DMS153 treated with DMSO at 0.1 percent for 48 hours (cell line): Measurements from ENCODE around the gene HOXB2.
A peak's percentile ranks its signal among the peaks of the same experiment; 100 is the strongest.

Experiments used
- DNase-seq: peaks from one replicate; lab custom pipeline; 2025; ENCODE audit not compliant: unreplicated experiment; lab: John Stamatoyannopoulos, UW

Gene HOXB2

DNA sequence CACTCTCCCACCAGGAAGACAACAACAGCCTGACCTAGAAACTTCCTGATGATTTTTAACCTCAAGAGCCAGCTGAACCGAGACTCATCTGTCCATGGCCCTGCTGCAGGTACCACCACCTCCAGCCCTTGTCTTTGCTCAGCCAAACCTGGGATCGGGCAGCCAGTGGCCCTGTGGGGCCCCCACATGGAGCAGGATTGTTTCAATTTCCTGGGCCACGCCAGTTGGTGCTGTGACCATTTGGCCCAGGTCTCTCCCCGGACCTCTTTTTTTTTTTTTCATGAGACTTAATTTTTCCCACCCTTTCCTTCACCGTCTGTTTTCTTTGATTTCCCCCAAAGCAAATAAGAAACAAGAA is 8.3 kb upstream of the HOXB2 start:
- DNase-seq = no peak

DNA sequence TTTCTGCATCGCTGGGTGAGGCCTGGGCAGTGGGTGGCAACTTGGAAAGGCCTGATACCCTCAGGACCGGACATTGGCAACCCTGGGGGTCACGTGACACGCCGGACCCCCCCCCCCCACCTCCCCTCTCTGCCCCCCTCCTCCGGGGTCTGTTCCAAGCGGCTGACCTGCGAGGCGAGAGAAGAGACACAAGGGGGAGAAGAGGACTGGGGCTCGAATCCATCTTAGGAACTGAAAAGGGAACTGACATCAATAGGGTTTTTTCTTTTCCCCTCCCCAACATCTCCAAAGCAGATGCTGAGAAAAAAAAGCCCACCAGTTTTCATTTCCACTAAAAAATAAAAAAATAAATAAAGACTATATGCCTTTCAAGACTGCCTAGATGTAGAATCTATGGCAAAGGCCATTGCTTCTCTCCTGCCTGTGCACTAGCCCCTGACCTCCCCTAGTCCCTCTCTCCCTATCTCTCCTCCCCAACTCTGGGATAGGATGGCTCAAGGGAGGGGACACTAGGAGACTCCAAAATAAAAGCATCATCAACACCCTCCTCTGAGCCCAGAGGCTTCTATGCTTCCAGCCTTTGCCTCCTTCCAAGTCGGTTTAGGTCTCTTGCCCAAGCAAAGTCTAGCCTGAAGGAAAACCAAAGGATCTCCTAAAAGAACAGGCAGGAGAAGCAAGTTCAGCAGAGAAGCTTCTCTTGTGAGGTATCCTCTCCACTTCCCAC is 7.7 kb upstream of the HOXB2 start:
- DNase-seq = peak; percentile 43

DNA sequence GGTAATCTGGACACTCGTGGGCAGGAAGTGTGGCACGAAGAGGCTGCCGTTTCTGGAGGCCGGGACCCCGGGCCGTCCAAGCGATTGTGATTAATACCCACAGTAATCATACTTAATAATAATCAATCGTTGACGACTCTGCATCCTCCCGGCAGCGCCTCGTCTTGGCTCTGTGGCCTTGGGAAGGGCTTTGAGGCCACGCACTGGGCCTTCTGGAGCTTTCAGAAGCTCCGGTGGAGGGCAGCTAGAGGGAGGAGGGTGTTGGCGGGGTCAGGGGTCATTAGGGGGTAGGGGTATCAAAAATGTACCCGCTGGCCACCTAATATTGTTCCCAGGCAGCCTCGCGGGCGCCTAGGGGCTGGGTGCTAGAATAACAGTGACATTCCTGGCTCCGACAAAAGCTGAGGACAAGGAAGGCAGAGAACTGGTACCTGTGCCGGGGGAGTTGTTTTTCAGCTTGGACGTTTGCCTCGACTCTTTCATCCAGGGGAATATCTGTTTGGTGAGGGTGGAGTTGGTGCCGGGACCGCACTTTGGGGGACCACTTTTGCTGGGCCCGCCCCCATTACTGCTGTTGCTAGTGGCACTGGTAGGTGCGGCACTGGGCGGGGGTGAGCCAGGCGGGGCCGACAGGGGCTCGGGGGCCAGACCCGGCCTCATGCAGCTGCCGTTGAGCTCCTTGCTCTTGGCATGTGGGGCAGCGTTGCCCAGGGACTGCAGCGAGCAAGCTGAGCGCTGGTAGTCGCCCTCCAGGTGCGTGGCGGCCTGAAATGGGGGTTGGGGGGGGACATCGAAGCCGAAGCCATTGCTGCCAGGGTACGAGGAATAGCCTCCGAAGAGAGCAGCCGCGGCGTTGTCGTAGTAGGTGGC is 6.9 kb upstream of the HOXB2 start:
- no peak for DNase-seq

DNA sequence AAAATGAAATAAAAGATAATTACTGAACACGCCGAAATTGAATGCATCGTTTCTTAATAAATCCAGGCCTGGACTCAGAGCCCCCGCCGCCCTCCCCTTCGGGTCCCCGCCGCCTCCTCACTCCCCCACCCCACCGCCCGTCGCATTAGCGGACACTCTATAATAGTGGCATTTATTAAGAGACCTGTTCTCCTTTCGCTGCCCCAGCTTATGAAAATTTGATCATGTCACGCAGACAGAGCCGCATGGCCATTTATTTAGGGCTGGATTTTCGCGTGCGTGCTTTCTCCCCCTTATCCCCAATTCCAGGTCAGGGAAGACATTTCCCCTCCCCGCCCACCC is 6.3 kb upstream of the HOXB2 start:
- DNase-seq = no peak

DNA sequence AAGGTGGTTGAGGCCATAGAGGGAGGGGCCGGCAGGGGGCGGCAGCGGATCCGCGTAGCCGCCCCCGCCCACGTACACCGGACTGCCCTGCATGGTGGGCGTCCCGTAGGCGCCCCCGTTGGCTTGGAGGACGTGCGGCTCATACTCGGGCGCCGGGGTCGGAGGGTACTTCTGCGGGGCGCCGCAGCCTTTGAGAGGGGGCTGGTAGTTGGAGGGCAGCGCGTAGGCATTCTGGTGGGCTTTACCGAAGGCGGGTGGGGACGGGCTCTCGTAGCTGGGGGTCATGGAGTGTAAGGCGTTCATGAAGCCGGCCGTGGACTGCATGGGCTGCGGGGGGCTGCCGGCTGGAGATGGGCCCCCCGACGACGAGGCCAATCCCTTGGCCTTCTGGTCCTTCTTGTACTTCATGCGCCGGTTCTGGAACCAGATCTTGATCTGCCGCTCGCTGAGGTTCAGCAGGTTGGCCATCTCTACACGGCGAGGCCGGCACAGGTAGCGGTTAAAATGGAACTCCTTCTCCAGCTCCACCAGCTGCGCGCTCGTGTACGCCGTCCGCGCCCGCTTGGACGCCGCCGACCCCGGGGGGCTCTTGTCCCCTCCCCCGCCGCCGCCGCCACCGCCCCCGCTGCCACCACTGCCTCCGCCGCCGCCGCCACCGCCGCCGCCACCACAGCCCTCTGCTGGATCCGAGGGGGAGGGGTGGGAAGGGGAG is 5.7 kb upstream of the HOXB2 start:
- DNase-seq = no peak

DNA sequence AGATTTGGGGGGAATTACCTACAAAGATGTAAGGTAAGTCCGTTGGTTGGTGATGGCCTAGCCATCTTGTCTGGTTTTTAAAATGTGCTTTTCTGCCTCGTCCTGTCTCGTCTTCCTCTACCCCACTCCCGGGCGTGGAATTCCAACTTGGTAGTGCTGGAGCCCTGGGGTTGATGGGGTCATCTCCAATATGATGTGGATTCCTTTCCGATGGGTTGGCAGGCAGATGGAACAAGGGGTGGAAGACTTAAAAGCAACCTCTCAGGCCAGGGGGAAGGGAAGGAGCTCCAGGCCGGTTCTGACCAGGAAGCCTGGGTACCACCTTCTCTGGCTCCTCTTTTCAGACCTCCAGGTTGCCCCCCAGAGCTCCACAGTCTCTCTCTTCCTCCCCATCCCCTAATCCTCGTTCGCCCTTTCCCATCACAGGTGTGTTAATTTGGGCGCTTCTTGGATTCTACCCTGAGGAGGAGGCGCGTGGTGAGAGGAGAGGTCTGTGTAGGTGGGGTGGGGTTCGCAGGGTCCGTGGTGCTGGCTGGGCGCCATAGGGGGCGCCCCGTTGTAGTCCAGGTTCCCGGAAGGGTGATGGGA is 5.1 kb upstream of the HOXB2 start:
- no peak for DNase-seq

DNA sequence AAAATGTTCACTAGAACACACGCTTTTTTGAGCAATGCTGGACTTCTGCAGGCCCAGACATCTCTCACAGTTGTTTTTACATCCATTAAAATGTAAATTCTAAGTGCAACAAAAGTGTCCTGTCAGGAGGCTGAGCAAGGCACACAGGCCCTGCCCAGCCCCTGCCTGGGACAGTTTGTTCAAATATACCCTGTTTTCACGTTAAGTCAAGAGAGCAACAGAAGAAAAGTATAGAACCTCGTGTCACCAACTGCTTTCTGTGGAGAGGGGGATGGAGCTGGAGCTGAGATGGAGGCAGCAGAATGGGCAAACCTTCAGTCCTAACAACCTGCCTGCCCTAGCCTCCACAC is 4.3 kb upstream of the HOXB2 start:
- DNase-seq = no peak

DNA sequence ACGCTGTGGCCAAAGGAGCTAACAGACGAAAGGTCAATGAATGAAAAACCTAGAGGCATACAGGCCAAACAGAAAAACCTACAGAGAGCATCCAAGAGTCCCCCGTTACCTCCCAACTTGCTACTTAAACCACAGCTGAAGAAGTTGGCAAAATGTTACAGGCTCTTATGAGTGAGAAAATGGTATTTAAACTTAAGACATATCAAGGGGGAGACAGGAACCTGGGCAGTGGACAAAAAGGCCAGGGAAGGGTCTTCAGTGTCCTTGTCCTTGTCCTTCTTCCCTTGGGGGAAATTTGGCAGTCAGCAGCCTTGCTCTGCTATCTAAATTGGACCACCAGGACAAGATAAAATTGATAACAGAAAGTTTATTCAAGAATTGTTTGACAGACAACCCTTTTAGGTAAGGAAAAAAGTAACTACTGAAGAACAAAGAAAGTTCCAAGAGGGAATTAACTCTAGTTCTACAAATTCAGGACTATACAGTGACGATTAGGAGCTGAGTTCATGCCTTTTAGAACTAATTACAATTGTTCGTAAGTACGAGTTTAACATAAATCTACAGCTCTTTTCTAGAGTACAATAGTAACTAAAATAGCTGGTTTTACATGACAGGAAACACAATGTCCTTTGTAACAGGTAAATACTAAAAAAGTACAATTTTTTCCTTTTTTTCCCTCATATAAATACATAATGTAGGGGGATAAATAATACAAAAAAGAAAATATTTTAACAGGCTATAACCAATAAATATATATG is 3.8 kb upstream of the HOXB2 start:
- DNase-seq = no peak

DNA sequence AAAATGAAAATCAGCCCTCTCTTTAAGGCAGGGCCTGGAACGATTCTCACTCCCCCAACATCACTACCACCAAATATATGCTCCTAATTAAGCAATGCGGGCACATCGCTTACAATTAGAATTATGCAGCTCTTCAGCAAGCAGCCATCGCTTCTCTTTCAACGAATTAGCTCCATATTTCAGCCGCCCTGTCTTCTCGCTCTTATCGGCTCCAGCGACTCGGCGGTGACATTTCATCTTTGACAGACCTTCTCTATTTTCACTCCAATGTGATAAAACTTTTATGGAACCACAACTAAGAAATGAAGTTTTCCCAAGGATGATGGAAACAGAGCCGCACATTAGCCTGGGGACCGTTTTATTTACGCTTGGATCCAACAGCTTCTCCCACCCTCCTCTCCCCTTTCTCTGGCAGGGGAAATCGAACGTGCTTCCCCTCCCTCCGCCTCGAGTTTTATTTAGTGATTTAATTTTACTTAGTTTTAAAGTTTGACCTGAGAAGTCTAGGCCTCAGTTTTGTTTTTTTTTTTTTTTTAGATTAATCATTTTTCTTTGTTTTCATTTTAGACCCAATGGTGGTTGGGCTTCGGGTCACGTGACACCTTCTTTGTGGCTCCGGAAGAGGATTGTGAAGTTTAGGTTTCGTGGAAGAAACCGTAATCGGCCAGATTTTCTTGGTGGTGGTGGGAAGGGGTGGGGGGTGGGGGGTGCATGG is 3.1 kb upstream of the HOXB2 start:
- DNase-seq = peak; percentile 75

DNA sequence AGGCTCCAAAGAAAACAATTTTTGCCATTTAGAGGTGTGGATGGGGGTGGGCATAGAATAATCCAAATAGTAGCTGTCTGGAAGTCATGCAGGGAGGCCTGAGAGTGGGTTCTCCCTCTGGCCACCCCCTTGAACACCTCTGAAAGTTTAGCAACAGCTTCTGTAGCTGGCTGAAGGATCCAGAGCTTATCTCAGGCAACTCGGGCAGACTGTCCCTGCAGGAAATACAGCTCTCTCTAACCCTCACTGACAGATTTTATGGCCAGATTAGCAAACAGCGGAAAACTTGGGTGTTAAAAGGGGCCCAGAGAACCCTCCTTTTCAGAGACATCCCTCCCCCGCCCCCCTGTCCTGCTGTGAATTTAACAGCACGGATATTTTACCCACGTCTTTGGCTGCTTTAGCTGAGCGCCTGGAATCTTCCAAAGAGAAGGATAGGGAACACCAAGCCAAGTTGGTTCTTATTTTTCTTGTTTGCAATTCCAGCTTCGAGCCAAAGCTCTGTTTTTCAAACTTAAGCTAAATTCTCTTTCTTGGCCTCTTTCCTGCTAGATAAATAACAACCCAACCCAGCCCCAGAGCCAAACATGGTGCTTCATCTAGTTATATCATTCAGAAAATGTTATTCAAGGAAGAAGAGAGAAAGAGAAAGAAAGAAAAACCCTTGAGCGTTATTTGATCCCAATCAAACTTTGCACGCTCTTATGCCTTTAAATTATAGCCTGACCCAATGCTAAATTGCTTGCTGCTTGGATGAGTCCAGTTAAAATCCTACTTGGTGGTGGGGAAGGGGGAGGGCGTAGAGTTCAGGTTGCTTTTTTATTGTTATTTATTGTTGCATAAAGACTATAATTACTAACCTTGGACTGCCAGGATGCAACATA is 2.3 kb upstream of the HOXB2 start:
- DNase-seq = peak; percentile 67

DNA sequence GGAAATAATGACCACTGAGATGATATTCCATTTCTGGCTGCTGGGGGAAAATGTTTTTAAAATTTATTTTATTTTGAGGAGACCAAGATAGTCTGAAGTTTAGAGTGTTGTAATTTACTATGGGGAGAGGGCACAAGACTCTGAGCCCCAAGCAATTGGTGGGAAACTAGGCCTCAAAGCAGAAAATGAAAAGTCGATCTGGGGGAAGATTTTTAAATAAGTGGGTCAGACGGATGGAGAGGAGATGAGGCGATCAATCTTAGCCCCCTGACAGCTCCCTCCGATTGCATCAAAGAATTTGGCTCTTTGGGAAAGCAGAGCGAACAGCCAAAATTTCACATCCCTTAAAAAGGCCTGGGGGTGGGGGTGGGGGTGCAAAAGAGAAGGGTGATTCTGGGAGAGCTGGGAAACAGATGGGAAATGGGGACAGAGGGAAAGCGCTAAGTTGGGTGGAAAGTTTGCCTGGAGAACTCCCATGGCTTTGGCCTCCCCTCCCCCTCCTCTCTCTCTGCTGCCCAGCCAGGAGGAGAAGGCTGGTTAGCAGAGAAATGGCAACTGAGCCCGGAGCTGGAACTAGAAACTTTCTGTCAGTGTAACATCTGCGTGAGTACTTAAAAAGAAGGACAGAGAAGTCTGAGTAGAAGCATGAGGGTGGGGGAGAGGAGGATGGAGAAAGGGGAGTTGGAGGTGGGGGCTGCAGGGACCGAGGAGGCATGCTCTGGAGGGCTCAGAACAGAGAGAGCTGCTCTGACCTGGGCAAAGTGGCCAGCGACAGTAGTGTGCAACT is 1.4 kb upstream of the HOXB2 start:
- DNase-seq = peak; percentile 46

DNA sequence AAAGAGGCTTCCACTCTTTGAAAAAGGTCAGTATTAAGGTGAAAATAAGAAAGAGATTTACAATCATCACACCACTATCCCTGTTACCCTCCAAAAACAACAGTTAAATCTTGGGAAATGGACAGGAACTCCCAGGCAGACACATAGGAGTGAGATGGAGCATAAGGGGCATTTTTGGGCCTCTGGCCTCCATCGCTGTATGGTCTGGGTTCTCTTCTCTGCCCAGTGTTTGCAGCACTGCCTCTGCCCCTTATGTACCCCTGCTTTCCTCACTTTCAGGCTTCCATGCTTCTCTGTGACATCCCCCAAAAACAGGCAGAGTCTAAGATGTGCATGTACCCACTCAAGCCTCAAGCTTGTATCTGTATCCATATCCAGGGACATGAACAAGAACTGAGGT is 630 bp upstream of the HOXB2 start:
- no peak for DNase-seq

DNA sequence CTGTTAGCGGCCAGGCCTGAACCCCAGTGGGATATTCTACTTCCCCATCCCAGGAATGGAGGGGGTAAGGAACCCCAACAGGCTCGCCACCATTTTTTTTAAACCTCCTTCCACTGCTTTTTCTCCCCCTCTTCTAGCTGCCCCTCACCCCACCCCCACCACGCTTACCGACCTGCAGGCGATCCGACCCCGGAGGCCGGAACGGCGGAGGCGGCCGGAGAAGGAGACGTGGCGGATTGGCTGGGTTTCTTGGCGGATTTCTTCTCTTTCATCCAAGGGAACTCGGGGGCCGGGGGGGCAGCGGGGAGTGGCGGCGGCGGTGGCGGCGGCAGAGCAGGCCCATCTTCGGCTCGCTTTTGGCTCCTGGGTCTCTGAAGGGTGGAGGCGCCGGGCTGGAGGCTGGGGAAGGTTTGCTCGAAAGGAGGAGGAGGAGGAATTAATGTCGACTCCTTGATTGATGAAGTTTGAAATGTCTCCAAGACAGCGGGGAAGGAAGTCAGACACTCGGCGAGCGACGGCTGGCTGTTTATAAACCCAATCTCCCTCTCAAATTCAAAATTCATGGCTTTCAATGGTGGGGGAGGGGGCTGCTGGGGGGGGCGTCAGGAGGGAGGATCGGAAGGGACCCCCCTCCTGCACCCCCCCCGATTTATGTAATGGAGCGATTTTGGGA is 424 bp downstream of the HOXB2 start:
- no peak for DNase-seq

DNA sequence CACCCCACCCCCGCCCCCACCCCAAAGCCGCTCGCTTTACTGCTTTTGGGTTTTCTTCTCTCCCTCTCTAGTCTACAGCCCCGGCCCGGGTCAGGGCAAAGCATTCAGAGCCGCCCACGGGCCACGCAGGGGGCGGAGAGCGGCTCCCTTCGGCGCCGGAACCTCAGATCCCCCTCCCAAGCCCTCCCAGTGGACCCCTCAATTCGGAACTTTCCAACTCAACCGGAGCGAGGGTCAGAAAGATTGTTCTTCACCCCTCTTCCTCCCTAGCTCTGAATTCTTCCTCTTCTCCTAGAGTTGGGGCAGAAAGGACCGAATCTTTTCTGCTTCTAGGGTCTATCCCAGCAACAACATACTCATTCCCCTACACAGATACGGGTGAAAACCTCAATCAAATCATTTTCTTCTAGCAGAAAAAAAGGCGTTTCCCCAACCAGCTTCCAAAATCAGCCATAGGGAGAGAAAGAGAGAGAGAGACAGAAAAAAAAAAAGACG is 1.0 kb downstream of the HOXB2 start:
- peak; percentile 31 for DNase-seq

DNA sequence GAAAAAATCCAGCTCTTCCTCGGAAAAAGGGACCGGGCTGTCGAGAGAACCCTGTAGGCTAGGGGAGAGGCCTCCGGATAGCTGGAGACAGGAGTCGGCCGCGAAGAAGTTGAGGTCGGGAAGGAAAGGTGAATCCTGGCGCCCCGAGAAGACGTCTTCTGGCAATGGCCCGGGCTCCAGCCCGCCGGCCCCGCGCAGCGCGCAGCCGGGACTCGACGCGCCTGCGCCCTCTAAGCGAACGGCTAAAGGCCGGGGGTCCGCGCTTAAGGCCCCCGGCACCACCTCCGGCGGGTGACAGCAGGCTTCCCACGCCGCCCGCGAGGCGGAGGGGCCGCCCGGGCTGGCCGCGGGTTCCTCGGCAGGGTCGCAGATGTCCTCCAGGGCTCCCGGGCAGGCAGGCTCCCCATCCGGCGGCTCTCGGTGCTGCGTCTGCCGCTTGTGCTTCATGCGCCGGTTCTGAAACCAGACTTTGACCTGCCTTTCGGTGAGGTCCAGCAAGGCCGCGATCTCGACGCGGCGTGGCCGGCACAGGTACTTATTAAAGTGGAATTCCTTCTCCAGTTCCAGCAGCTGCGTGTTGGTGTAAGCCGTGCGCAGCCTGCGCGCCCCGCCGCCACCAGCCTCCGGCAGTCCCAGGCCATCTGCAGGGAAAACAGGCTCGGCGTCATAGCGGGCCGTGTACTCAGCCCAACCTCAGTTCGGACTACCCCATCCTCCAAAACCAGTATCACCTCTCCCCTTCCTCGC is 1.6 kb downstream of the HOXB2 start:
- peak; percentile 32 for DNase-seq

DNA sequence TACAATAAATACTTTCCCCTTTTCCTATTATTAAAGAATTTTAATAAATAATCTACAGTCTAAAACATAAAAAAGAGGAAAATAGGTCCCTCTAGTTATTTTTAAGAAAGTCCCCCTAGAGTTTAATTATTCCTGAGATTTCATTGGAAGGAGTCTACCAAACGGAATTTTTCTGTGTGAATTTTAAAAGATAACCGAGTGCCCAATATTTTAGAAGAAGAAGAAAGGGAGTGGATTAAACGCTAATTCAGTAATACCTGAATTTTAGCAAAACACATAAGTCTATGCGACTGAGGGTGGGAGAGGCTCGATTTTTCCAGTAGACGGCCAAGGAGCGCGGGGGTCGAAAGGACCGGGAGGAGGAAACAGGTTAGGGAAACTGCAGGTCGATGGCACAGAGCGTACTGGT is 2.2 kb downstream of the HOXB2 start:
- peak; percentile 53 for DNase-seq

DNA sequence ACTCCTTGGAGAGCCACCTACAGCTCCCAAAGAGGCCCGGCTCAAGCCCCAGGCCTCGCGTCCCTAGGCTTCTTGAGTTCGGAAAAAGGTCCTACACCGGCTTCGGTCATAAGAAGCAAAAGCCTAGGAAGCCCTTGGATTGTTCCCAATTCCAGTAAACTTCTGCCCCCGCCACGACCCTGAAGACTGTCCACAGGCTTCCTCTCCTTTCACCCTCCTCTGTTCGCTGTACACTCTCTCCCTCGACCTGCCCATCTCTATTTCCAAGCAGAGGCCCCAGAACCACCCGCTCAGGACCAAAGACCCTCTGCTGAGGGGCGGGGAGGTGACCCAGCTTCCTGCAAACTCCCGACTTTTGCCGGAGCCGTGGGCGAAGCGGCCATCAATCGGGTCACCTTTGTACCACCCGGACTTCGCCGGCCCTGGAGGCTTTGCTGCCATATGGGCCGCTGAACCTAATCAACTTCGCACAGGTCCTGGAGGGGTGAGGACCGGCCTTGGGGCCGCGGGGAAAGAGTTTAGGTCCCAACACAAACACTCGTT is 2.7 kb downstream of the HOXB2 start:
- DNase-seq = peak; percentile 71
